GM19025 (cell line): ENCODE measurements around the gene JPH3.

ENCODE experiments used
- ATAC-seq: cut with Tn5 transposase; IDR thresholded peaks from one replicate; pipeline ENCODE4 v1.9.1; 2021; ENCODE audit warnings: mild to moderate bottlenecking, low read depth, moderate library complexity; ENCODE audit not compliant: unreplicated experiment

The JPH3 gene

GRCh38 chr16:87622756-87623319 is 20.5 kb downstream of the JPH3 start:
- no peak for ATAC-seq

GRCh38 chr16:87625241-87625797 is 23.0 kb downstream of the JPH3 start:
- no peak for ATAC-seq

GRCh38 chr16:87626401-87626800 is 24.1 kb downstream of the JPH3 start:
- ATAC-seq: no peak

- no peak for ATAC-seq
Observed at GRCh38 chr16:87626905-87627304, 24.6 kb downstream of the JPH3 start.

- ATAC-seq: no peak
Observed at GRCh38 chr16:87627542-87628245, 25.4 kb downstream of the JPH3 start.

GRCh38 chr16:87628246-87628923 is 26.1 kb downstream of the JPH3 start:
- no peak for ATAC-seq

GRCh38 chr16:87628940-87629339 is 26.6 kb downstream of the JPH3 start:
- ATAC-seq: no peak

GRCh38 chr16:87631067-87631466 is 28.8 kb downstream of the JPH3 start:
- ATAC-seq: no peak

GRCh38 chr16:87634411-87634810 is 32.1 kb downstream of the JPH3 start:
- ATAC-seq: no peak

GRCh38 chr16:87635541-87636049 is 33.3 kb downstream of the JPH3 start:
- ATAC-seq: no peak

GRCh38 chr16:87636050-87636684 is 33.9 kb downstream of the JPH3 start:
- ATAC-seq: no peak

GRCh38 chr16:87636741-87637140 is 34.4 kb downstream of the JPH3 start:
- ATAC-seq: no peak

- ATAC-seq: no peak
Observed at GRCh38 chr16:87637357-87637756, 35.0 kb downstream of the JPH3 start.

- ATAC-seq: no peak
Observed at GRCh38 chr16:87638736-87639135, 36.4 kb downstream of the JPH3 start.

- no peak for ATAC-seq
Observed at GRCh38 chr16:87641721-87642120, 39.4 kb downstream of the JPH3 start.

GRCh38 chr16:87642491-87642890 is 40.2 kb downstream of the JPH3 start:
- ATAC-seq: no peak

GRCh38 chr16:87644186-87644585 is 41.9 kb downstream of the JPH3 start:
- no peak for ATAC-seq

- no peak for ATAC-seq
Observed at GRCh38 chr16:87644596-87644995, 42.3 kb downstream of the JPH3 start.

GRCh38 chr16:87645802-87646201 is 43.5 kb downstream of the JPH3 start:
- no peak for ATAC-seq

- ATAC-seq: no peak
Observed at GRCh38 chr16:87647431-87648185, 45.3 kb downstream of the JPH3 start.
